OCI-LY7 (cell line): ENCODE data around the gene OXTR. TPM values are rescaled to one million over a fixed set of nuclear protein-coding genes. Genes with fewer than 3 reads are reported as not detected.

Source experiments
- BruUV-seq: library from RNA; stranded (reverse); fragments of 400-500 nt; replicated peaks from 2 replicates; lab custom pipeline; 2021; lab: Mats Ljungman, UMichigan
- CTCF ChIA-PET: fragments of 300-600 bp; sonication (Branson Sonifier 250); formaldehyde crosslinking; loops from one replicate; lab custom pipeline; 2022; ENCODE audit warnings: antibody characterized with exemption; ENCODE audit not compliant: unreplicated experiment; lab: Charles Lee
- POLR2A ChIA-PET: fragments of 300-600 bp; sonication (Branson Sonifier 250); formaldehyde crosslinking; loops from one replicate; lab custom pipeline; 2022; ENCODE audit warnings: antibody characterized with exemption; lab: Charles Lee
- DNase-seq: peaks from one replicate; pipeline ENCODE4 v3.0.0-alpha.2; 2015; ENCODE audit warnings: low spot score
- H2AFZ ChIP-seq: fragments of 200-600 bp; sonication (generic), shearing (Covaris generic); 2 replicates; pipeline ENCODE4 v1.6.1; 2014; ENCODE audit warnings: mild to moderate bottlenecking, antibody characterized with exemption, low read length, moderate library complexity
- H3K27ac ChIP-seq: fragments of 200-600 bp; sonication (generic); 2 replicates; pipeline ENCODE4 v1.5.1; 2014; ENCODE audit warnings: mixed run types, low read depth, mild to moderate bottlenecking, moderate library complexity, low read length, inconsistent platforms; ENCODE audit not compliant: poor library complexity, severe bottlenecking
- H3K36me3 ChIP-seq: fragments of 200-600 bp; sonication (generic); 2 replicates; pipeline ENCODE4 v1.6.1; 2014; ENCODE audit warnings: mild to moderate bottlenecking, antibody characterized with exemption, low read length, moderate library complexity, mixed read lengths; ENCODE audit not compliant: insufficient read depth
- H3K4me1 ChIP-seq: fragments of 200-600 bp; sonication (generic); 2 replicates; pipeline ENCODE4 v1.5.1; 2014; ENCODE audit warnings: mild to moderate bottlenecking, low read length; ENCODE audit not compliant: insufficient read depth, poor library complexity, severe bottlenecking
- H3K4me2 ChIP-seq: fragments of 200-600 bp; sonication (generic); 2 replicates; pipeline ENCODE4 v1.6.1; 2014; ENCODE audit warnings: mild to moderate bottlenecking, low read length
- H3K4me3 ChIP-seq: fragments of 200-600 bp; sonication (generic); 2 replicates; pipeline ENCODE4 v1.5.1; 2014; ENCODE audit warnings: mild to moderate bottlenecking, low read depth, low read length; ENCODE audit not compliant: poor library complexity, severe bottlenecking
- H3K79me2 ChIP-seq: fragments of 200-600 bp; sonication (generic); 2 replicates; pipeline ENCODE4 v1.6.1; 2016; ENCODE audit warnings: low read depth, mild to moderate bottlenecking, low read length, moderate library complexity, mixed read lengths; ENCODE audit not compliant: insufficient read depth
- H3K9me2 ChIP-seq: fragments of 200-600 bp; sonication (generic); 2 replicates; pipeline ENCODE4 v1.6.1; 2016; ENCODE audit warnings: mild to moderate bottlenecking, low read length, mixed read lengths; ENCODE audit not compliant: insufficient read depth
- H3K9me3 ChIP-seq: fragments of 200-600 bp; sonication (generic); 2 replicates; pipeline ENCODE4 v1.6.1; 2014; ENCODE audit warnings: mild to moderate bottlenecking, mixed run types, low read length, mixed read lengths
- H4K20me1 ChIP-seq: fragments of 200-600 bp; sonication (generic); 2 replicates; pipeline ENCODE4 v1.6.1; 2014; ENCODE audit warnings: mild to moderate bottlenecking, antibody characterized with exemption, low read length, moderate library complexity, mixed read lengths; ENCODE audit not compliant: insufficient read depth
- EZH2phosphoT487 ChIP-seq: fragments of 200-600 bp; sonication (generic); IDR thresholded peaks from 2 replicates; pipeline ENCODE4 v1.6.1; 2018; ENCODE audit warnings: low read depth, borderline replicate concordance, mild to moderate bottlenecking, mixed run types, antibody characterized with exemption, low read length, moderate library complexity, mixed read lengths
- intact Hi-C: fragments of 100-400 bp; cut with micrococcal nuclease; formaldehyde crosslinking; loops from one replicate; pipeline ENCODE4 v1.10.0; 2022; ENCODE audit not compliant: unreplicated experiment
- total RNA-seq, 2 experiments: library from RNA; depleted of rRNA in 1 of 2; stranded (reverse); fragments of >200 nt in 1 of 2; shearing (Covaris generic) in 1 of 2; gene quantifications; 2 replicates each; pipeline ENCODE4 v1.2.3, GENCODE V29; 2014 to 2022
- TF ChIP-seq, protein P1 (sequence below): fragments of 200-600 bp; sonication (generic); conservative IDR thresholded peaks from 2 replicates; pipeline ENCODE4 v1.5.1; 2014; ENCODE audit warnings: mild to moderate bottlenecking, antibody characterized with exemption, low read length, moderate library complexity, mixed read lengths

OXTR gene
- total RNA-seq, 2 experiments from 2014 or later: 0.82 to 2.0 TPM

GRCh38 chr3:8745619-8746370 is 23.6 kb downstream of the OXTR start:
- no peaks in the 10 kb centered on the region for H3K4me1 ChIP-seq
- H4K20me1 ChIP-seq: no peaks in the 10 kb centered on the region
- DNase-seq: no peak
- no peak overlapping the region for H3K4me3 ChIP-seq
- H3K36me3 ChIP-seq: no peaks in the 10 kb centered on the region
- no peaks in the 10 kb centered on the region for H3K9me3 ChIP-seq
- H3K9me2 ChIP-seq: no peaks in the 10 kb centered on the region
- intact Hi-C loops: no loop called here
- ChIA-PET POLR2A (interaction anchor here (0.6 kb wide), 2 partner anchors 215 to 1584 kb away, joined by 3 read pairs; no protein-coding TSS in a partner anchor), CTCF (no interaction called here)
- H2AFZ ChIP-seq: no peak overlapping the region
- BruUV-seq: no TSS peak
- H3K79me2 ChIP-seq: no peaks in the 10 kb centered on the region
- TF ChIP-seq, protein P1, sequence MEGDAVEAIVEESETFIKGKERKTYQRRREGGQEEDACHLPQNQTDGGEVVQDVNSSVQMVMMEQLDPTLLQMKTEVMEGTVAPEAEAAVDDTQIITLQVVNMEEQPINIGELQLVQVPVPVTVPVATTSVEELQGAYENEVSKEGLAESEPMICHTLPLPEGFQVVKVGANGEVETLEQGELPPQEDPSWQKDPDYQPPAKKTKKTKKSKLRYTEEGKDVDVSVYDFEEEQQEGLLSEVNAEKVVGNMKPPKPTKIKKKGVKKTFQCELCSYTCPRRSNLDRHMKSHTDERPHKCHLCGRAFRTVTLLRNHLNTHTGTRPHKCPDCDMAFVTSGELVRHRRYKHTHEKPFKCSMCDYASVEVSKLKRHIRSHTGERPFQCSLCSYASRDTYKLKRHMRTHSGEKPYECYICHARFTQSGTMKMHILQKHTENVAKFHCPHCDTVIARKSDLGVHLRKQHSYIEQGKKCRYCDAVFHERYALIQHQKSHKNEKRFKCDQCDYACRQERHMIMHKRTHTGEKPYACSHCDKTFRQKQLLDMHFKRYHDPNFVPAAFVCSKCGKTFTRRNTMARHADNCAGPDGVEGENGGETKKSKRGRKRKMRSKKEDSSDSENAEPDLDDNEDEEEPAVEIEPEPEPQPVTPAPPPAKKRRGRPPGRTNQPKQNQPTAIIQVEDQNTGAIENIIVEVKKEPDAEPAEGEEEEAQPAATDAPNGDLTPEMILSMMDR: no peak
- TF ChIP-seq EZH2phosphoT487: no peak
- no peak overlapping the region for H3K4me2 ChIP-seq
- H3K27ac ChIP-seq: no peak overlapping the region

DNA sequence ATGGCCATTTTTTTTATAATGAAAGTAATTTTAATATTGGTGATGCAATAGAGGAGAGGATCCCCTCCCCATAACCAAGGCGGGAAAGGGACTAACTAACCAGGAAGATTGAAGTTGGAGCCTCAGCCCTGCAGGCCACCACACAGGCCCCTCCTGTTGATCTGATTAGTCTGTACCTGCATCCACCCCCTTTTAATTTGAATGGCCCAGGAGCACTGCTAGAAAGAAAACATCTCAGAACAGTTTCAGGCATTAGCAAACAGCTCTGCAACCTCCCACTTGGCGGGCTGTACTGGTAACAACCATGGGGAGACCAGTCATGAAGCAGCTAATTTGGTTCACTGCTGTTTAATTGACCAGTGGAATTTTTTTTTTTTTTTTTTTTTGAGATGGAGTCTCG is 25.5 kb downstream of the OXTR start:
- Histone ChIP-seq H3K36me3 (no peaks in the 10 kb centered on the region), H3K4me3 (no peak overlapping the region), H4K20me1 (no peaks in the 10 kb centered on the region), H3K79me2 (no peaks in the 10 kb centered on the region), H3K9me2 (no peaks in the 10 kb centered on the region), H3K4me1 (no peaks in the 10 kb centered on the region), H3K27ac (no peak overlapping the region), H2AFZ (no peak overlapping the region), H3K4me2 (no peak overlapping the region), H3K9me3 (no peaks in the 10 kb centered on the region)
- ChIA-PET CTCF (no interaction called here), POLR2A (no interaction called here)
- DNase-seq: no peak
- intact Hi-C loops: no loop called here
- TF ChIP-seq, protein P1: no peak
- TF ChIP-seq EZH2phosphoT487: no peak
- BruUV-seq: no TSS peak

DNA sequence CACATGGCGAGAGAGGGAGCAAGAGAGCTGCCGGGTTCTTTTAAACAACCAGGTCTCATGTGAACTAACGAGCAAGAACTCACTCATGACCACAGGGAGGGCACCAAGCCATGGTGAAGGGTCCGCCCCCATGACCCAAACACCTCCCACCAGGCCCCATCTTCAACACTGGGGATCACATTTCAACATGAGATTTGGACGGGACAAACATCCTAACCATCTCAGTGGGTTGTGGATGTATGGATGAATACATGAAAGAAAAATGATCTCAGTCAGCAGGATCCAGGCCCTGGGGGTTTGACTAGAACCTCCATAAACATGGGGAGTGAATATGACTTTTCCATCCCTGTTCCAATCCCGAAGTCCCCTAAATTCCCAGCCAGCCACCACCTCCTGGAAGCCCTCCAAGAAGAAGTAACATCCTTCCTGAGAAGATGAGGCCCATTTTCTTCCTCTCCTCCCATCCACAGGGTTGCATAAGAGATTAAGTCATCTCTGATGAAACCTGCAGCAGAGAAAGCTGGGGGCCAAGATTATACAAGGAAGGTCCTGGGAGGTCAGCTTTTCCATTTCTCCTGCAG is 26.3 kb downstream of the OXTR start:
- H3K27ac ChIP-seq: no peak overlapping the region
- intact Hi-C loops: no loop called here
- no peaks in the 10 kb centered on the region for H3K4me1 ChIP-seq
- no peak for TF ChIP-seq EZH2phosphoT487
- TF ChIP-seq, protein P1: no peak
- no peaks in the 10 kb centered on the region for H3K9me3 ChIP-seq
- no peak overlapping the region for H2AFZ ChIP-seq
- H3K4me2 ChIP-seq: no peak overlapping the region
- ChIA-PET POLR2A (no interaction called here), CTCF (no interaction called here)
- no peaks in the 10 kb centered on the region for H4K20me1 ChIP-seq
- H3K36me3 ChIP-seq: no peaks in the 10 kb centered on the region
- no peaks in the 10 kb centered on the region for H3K9me2 ChIP-seq
- no TSS peak for BruUV-seq
- no peaks in the 10 kb centered on the region for H3K79me2 ChIP-seq
- no peak overlapping the region for H3K4me3 ChIP-seq
- DNase-seq: no peak
